ENCODE measurements around the gene CGN. TPM values are rescaled to one million over a fixed set of nuclear protein-coding genes. Genes with fewer than 3 reads are reported as not detected.

CGN gene
- total and polyA plus RNA-seq, 2 of the 13 experiments (the other 11 are each of a cell fraction or from before 2014, with no cell fraction given): 0.75 to 0.81 TPM

DNA sequence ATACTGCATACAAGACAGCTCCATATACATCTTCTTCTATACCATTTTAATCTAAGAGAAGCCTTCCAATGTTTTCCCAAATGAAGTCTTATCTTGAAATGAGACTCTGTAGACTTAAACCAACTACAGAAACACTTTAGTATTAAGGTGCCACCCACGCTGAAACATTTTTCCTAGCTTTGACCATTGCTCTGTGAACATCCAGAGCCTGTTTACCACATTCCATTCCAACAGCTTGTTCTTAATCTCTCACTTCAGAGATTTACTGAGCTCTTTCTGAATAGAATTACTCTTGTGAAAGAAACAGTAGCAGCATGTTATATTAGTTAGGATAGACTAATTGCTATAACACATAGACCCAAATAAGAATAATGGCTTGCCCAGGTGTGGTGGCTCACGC is 32.3 kb upstream of the CGN start (continued):
- TF ChIP-seq, protein P1, sequence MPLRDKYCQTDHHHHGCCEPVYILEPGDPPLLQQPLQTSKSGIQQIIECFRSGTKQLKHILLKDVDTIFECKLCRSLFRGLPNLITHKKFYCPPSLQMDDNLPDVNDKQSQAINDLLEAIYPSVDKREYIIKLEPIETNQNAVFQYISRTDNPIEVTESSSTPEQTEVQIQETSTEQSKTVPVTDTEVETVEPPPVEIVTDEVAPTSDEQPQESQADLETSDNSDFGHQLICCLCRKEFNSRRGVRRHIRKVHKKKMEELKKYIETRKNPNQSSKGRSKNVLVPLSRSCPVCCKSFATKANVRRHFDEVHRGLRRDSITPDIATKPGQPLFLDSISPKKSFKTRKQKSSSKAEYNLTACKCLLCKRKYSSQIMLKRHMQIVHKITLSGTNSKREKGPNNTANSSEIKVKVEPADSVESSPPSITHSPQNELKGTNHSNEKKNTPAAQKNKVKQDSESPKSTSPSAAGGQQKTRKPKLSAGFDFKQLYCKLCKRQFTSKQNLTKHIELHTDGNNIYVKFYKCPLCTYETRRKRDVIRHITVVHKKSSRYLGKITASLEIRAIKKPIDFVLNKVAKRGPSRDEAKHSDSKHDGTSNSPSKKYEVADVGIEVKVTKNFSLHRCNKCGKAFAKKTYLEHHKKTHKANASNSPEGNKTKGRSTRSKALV (CRISPR knock-in tag; IDR thresholded peaks at IDR 0.05): no peak
- TF ChIP-seq HES4 (CRISPR knock-in tag; IDR thresholded peaks at IDR 0.05; ENCODE audit: borderline replicate concordance) (no peak), ZBTB3 (CRISPR knock-in tag; IDR thresholded peaks at IDR 0.05; ENCODE audit: borderline replicate concordance, low read depth) (no peak), ZMYM4 (CRISPR knock-in tag; IDR thresholded peaks at IDR 0.05) (no peak), ELK4 (CRISPR knock-in tag; IDR thresholded peaks at IDR 0.05; ENCODE audit: borderline replicate concordance) (no peak), ZNF235 (CRISPR knock-in tag; IDR thresholded peaks at IDR 0.05; ENCODE audit: borderline replicate concordance) (no peak), ZNF232 (CRISPR knock-in tag; IDR thresholded peaks at IDR 0.05; ENCODE audit: borderline replicate concordance) (no peak)

- no peak overlapping the region for H3K4me3 ChIP-seq (replicated peaks in 1 of 3; ENCODE audit: insufficient read depth in 1 of 3, low read depth in 2 of 3, low read length in 3 of 3)
- in situ Hi-C loops (cut with HindIII; ENCODE audit: extremely low pct_ligation_motif_present, low pct_unique_long_range_greater_than_20kb): no loop called here
- no peaks in the 10 kb centered on the region for H3K79me2 ChIP-seq (ENCODE audit: insufficient read depth, low read length)
- no TSS peak for BruUV-seq (replicated peaks)
- no peak overlapping the region for H3K9ac ChIP-seq (ENCODE audit: insufficient read depth, low read depth, low read length)
- FAIRE-seq (no peak), ATAC-seq (no peak), DNase-seq (ENCODE audit: low spot score) (no peak)
- WGBS (ENCODE audit: low lambda C conversion rate): 53% methylated on average over 5 of the region's 5 CpGs
- H3K27ac ChIP-seq (ENCODE audit: extremely low read length, insufficient read depth, low read length): no peak overlapping the region
- CTCF ChIA-PET (ENCODE audit: low intra/inter-chr PET ratio, low total read pairs): no interaction called here
- H3K27me3 ChIP-seq (ENCODE audit: control insufficient read depth in 1 of 2, insufficient read depth in 2 of 2, low read length in 2 of 2): no peaks in the 10 kb centered on the region
- intact Hi-C loops (cut with micrococcal nuclease; ENCODE audit: unreplicated experiment): no loop called here
- POLR2A ChIA-PET: interaction anchor here (0.6 kb wide), 1 partner anchor 24 kb away, joined by 4 read pairs; no protein-coding TSS in a partner anchor
- H3K4me2 ChIP-seq (ENCODE audit: low read depth, low read length): no peak overlapping the region
- no peaks in the 10 kb centered on the region; the same call in 1 of the 2 replicates for H3K9me3 ChIP-seq (ENCODE audit: low read length)
- H3K4me1 ChIP-seq (ENCODE audit: insufficient read depth, low read length): peaks cover 8% of the 10 kb centered on the region; the same call in 1 of the 2 replicates
- no peak overlapping the region for H2AFZ ChIP-seq (ENCODE audit: low read length)
- H3K36me3 ChIP-seq (replicated peaks in 1 of 2; ENCODE audit: control insufficient read depth in 1 of 2, insufficient read depth in 2 of 2, low read length in 2 of 2): no peaks in the 10 kb centered on the region
- no peaks in the 10 kb centered on the region for H4K20me1 ChIP-seq (ENCODE audit: insufficient read depth, low read length)
- TF ChIP-seq MLX (CRISPR knock-in tag; IDR thresholded peaks at IDR 0.05) (no peak), NFIC (IDR thresholded peaks at IDR 0.05; ENCODE audit: low read length) (no peak), ZNF234 (CRISPR knock-in tag; conservative IDR thresholded peaks at IDR 0.05) (no peak), ELF1 (CRISPR knock-in tag; IDR thresholded peaks at IDR 0.05) (no peak), POGZ (CRISPR knock-in tag; IDR thresholded peaks at IDR 0.05) (no peak), ZNF383 (CRISPR knock-in tag; IDR thresholded peaks at IDR 0.05; ENCODE audit: borderline replicate concordance) (no peak), ZFYVE20 (CRISPR knock-in tag; IDR thresholded peaks at IDR 0.05; ENCODE audit: borderline replicate concordance, low read depth) (no peak), ZNF720 (CRISPR knock-in tag; IDR thresholded peaks at IDR 0.05) (no peak), ZNF30 (CRISPR knock-in tag; IDR thresholded peaks at IDR 0.05) (no peak), CEBPG (CRISPR knock-in tag; IDR thresholded peaks at IDR 0.05) (no peak), SRSF1 (optimal IDR thresholded peaks at IDR 0.05; ENCODE audit: low read depth, low read length) (no peak), KLF11 (CRISPR knock-in tag; IDR thresholded peaks at IDR 0.05) (no peak)
- TF ChIP-seq, protein P2, sequence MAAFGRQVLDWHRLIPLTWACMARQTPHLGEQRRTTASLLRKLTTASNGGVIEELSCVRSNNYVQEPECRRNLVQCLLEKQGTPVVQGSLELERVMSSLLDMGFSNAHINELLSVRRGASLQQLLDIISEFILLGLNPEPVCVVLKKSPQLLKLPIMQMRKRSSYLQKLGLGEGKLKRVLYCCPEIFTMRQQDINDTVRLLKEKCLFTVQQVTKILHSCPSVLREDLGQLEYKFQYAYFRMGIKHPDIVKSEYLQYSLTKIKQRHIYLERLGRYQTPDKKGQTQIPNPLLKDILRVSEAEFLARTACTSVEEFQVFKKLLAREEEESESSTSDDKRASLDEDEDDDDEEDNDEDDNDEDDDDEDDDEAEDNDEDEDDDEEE (CRISPR knock-in tag; IDR thresholded peaks at IDR 0.05): no peak
- TF ChIP-seq, protein P3, sequence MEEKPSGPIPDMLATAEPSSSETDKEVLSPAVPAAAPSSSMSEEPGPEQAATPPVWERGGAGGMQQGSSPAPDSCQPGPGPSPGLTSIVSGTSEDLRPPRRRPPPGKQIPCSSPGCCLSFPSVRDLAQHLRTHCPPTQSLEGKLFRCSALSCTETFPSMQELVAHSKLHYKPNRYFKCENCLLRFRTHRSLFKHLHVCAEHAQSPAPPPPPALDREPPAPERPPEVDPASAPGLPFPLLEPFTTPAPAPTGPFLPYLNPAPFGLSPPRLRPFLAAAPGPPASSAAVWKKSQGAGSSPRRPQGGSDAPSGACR (CRISPR knock-in tag; IDR thresholded peaks at IDR 0.05): no peak
These were observed 31.7 kb upstream of the CGN start for GRCh38 chr1:151479462-151479861.
